GM23248 (cell line): ENCODE measurements around the gene AIPL1. TPM values are rescaled to one million over a fixed set of nuclear protein-coding genes. Genes with fewer than 3 reads are reported as not detected.

ENCODE experiments used
- DNase-seq: peaks from one replicate; pipeline ENCODE4 v3.0.0-alpha.2; 2015
- H2AFZ ChIP-seq: fragments of 200-600 bp; sonication (generic); 2 replicates; pipeline ENCODE4 v1.6.1; 2016; ENCODE audit warnings: antibody characterized with exemption
- H3F3A ChIP-seq: fragments of 200-600 bp; sonication (generic); 2 replicates; pipeline ENCODE4 v1.6.1; 2016; ENCODE audit warnings: mild to moderate bottlenecking, antibody characterized with exemption, mixed run types; ENCODE audit not compliant: insufficient read depth
- H3K27ac ChIP-seq: fragments of 200-600 bp; sonication (generic); 2 replicates; pipeline ENCODE4 v1.5.1; 2016; ENCODE audit warnings: mild to moderate bottlenecking
- H3K27me3 ChIP-seq: fragments of 200-600 bp; sonication (generic); replicated peaks from 2 replicates; pipeline ENCODE4 v1.6.1; 2016; ENCODE audit warnings: mild to moderate bottlenecking; ENCODE audit not compliant: insufficient read depth
- H3K36me3 ChIP-seq: fragments of 200-600 bp; sonication (generic); 2 replicates; pipeline ENCODE4 v1.6.1; 2016; ENCODE audit warnings: low read depth, mild to moderate bottlenecking
- H3K4me1 ChIP-seq: fragments of 200-600 bp; sonication (generic); 2 replicates; pipeline ENCODE4 v1.6.1; 2016; ENCODE audit warnings: mild to moderate bottlenecking; ENCODE audit not compliant: insufficient read depth
- H3K4me2 ChIP-seq: fragments of 200-600 bp; sonication (generic); one replicate; pipeline ENCODE4 v1.6.1; 2016; ENCODE audit warnings: mild to moderate bottlenecking; ENCODE audit not compliant: unreplicated experiment
- H3K4me3 ChIP-seq: fragments of 200-600 bp; sonication (generic); 2 replicates; pipeline ENCODE4 v1.5.1; 2016; ENCODE audit warnings: mild to moderate bottlenecking
- H3K79me2 ChIP-seq: fragments of 200-600 bp; sonication (generic); 2 replicates; pipeline ENCODE4 v1.6.1; 2016; ENCODE audit warnings: mild to moderate bottlenecking; ENCODE audit not compliant: insufficient read depth
- H3K9ac ChIP-seq: fragments of 200-600 bp; sonication (generic); 2 replicates; pipeline ENCODE4 v1.6.1; 2016; ENCODE audit warnings: mild to moderate bottlenecking
- H3K9me2 ChIP-seq: fragments of 200-600 bp; sonication (generic); 2 replicates; pipeline ENCODE4 v1.6.1; 2016; ENCODE audit warnings: mixed run types, mild to moderate bottlenecking, moderate library complexity; ENCODE audit not compliant: insufficient read depth
- H3K9me3 ChIP-seq: fragments of 200-600 bp; sonication (generic); one replicate; pipeline ENCODE4 v1.6.1; 2017; ENCODE audit warnings: low read depth
- H4K20me1 ChIP-seq: fragments of 200-600 bp; sonication (generic); 2 replicates; pipeline ENCODE4 v1.6.0; 2016; ENCODE audit not compliant: insufficient read depth
- EZH2 ChIP-seq: fragments of 200-600 bp; sonication (generic); IDR thresholded peaks from 2 replicates; pipeline ENCODE4 v1.6.1; 2018; ENCODE audit warnings: antibody characterized with exemption, mild to moderate bottlenecking; ENCODE audit not compliant: insufficient read depth, poor library complexity, severe bottlenecking
- EZH2phosphoT487 ChIP-seq: fragments of 200-600 bp; sonication (generic); IDR thresholded peaks from 2 replicates; pipeline ENCODE4 v1.6.1; 2018; ENCODE audit warnings: antibody characterized with exemption, moderate library complexity, mild to moderate bottlenecking, low read depth; ENCODE audit not compliant: insufficient read depth
- WGBS, 2 experiments: methylation state at CpG; one replicate each; pipeline ENCODE4 v1.1.6; 2015 to 2017; ENCODE audit warnings: low lambda C conversion rate in 2 of 2, low coverage in 1 of 2; ENCODE audit errors: missing lambda C conversion rate in 2 of 2; 5-methylcytosine and 5-hydroxymethylcytosine counted together
- in situ Hi-C: fragments of 300-500 bp; cut with MboI; formaldehyde crosslinking; loops from 2 replicates; pipeline ENCODE4 v1.15.0; 2020
- polyA plus RNA-seq: library from polyadenylated mRNA; unstranded; fragments of >200 nt; fragmentation: Nextera tagmentation; extraction: Ambion mirVana; gene quantifications from 2 replicates; pipeline ENCODE4 v1.2.1, GENCODE V29; 2016
- total RNA-seq: library from RNA; depleted of rRNA; stranded (reverse); fragments of >200 nt; shearing (Covaris generic); gene quantifications from 2 replicates; pipeline ENCODE4 v1.2.3, GENCODE V29; 2014

AIPL1 gene
- total and polyA plus RNA-seq, 2 experiments from 2014 or later: not detected

GRCh38 chr17:6437956-6438355 lies 3.0 kb upstream of the AIPL1 start:
- WGBS, 2 experiments: 42 to 43% methylated on average over 3 of the region's 3 CpGs
- H3K27ac ChIP-seq: no peak overlapping the region
- H3K4me3 ChIP-seq: no peak overlapping the region
- H3K9me2 ChIP-seq: no peaks in the 10 kb centered on the region
- in situ Hi-C loops: loop anchor here (25.0 kb wide), 2 partner anchors 976 to 1176 kb away; partner anchors contain the start of gene DHX33
- peaks cover 11% of the 10 kb centered on the region; the same call in 1 of the 2 replicates for H3K27me3 ChIP-seq
- no peak overlapping the region for H3K9ac ChIP-seq
- peaks cover 12% of the 10 kb centered on the region for H3K4me1 ChIP-seq
- no peaks in the 10 kb centered on the region for H3K79me2 ChIP-seq
- TF ChIP-seq EZH2 (no peak), EZH2phosphoT487 (no peak)
- no peaks in the 10 kb centered on the region for H3K36me3 ChIP-seq
- 0 out of 2 replicates have a peak, but pooled peaks cover 4% of the 10 kb centered on the region for H3F3A ChIP-seq
- no peak overlapping the region for H3K4me2 ChIP-seq
- no peak overlapping the region for H2AFZ ChIP-seq
- no peaks in the 10 kb centered on the region for H3K9me3 ChIP-seq
- no peaks in the 10 kb centered on the region for H4K20me1 ChIP-seq
- DNase-seq: no peak

GRCh38 chr17:6437466-6437865 lies 2.5 kb upstream of the AIPL1 start:
- H3K4me3 ChIP-seq: no peak overlapping the region
- H3K4me1 ChIP-seq: peaks cover 12% of the 10 kb centered on the region

GRCh38 chr17:6435968-6436367 lies 1.0 kb upstream of the AIPL1 start:
- TF ChIP-seq EZH2: no peak
- no peak for TF ChIP-seq EZH2phosphoT487
- Histone ChIP-seq H3K36me3 (no peaks in the 10 kb centered on the region), H3K4me3 (no peak overlapping the region), H4K20me1 (no peaks in the 10 kb centered on the region), H3K4me2 (no peak overlapping the region), H3K9me2 (no peaks in the 10 kb centered on the region), H3K4me1 (peaks cover 8% of the 10 kb centered on the region; the same call in 1 of the 2 replicates), H3K9me3 (no peaks in the 10 kb centered on the region), H3F3A (0 out of 2 replicates have a peak, but pooled peaks cover 4% of the 10 kb centered on the region), H3K27me3 (peaks cover 11% of the 10 kb centered on the region; the same call in 1 of the 2 replicates), H3K9ac (no peak overlapping the region), H3K27ac (no peak overlapping the region), H3K79me2 (no peaks in the 10 kb centered on the region), H2AFZ (no peak overlapping the region)
- in situ Hi-C loops: loop anchor here (25.0 kb wide), 2 partner anchors 974 to 1174 kb away; partner anchors contain the start of gene DHX33
- WGBS, 2 experiments: 12 to 24% methylated on average over 9 of the region's 9 CpGs
- peak; percentile 85 for DNase-seq

More at GRCh38 chr17:6437466-6437865, 2.5 kb upstream of the AIPL1 start:
- no peaks in the 10 kb centered on the region for H3K9me3 ChIP-seq
- 13 to 21% methylated on average over 4 of the region's 4 CpGs for WGBS, 2 experiments
- no peak overlapping the region for H3K27ac ChIP-seq
- H3K4me2 ChIP-seq: no peak overlapping the region
- H3K27me3 ChIP-seq: peaks cover 11% of the 10 kb centered on the region; the same call in 1 of the 2 replicates
- no peaks in the 10 kb centered on the region for H3K36me3 ChIP-seq
- no peaks in the 10 kb centered on the region for H3K9me2 ChIP-seq
- H3F3A ChIP-seq: 0 out of 2 replicates have a peak, but pooled peaks cover 4% of the 10 kb centered on the region
- H2AFZ ChIP-seq: no peak overlapping the region
- no peak for DNase-seq
- H3K79me2 ChIP-seq: no peaks in the 10 kb centered on the region
- TF ChIP-seq EZH2 (no peak), EZH2phosphoT487 (no peak)
- in situ Hi-C loops: loop anchor here (25.0 kb wide), 2 partner anchors 975 to 1175 kb away; partner anchors contain the start of gene DHX33
- no peaks in the 10 kb centered on the region for H4K20me1 ChIP-seq
- no peak overlapping the region for H3K9ac ChIP-seq

GRCh38 chr17:6430769-6431168 lies 4.2 kb downstream of the AIPL1 start:
- Histone ChIP-seq H3K9me2 (no peaks in the 10 kb centered on the region), H3F3A (no peaks in the 10 kb centered on the region), H4K20me1 (no peaks in the 10 kb centered on the region), H3K4me1 (no peaks in the 10 kb centered on the region), H3K4me3 (no peak overlapping the region), H3K79me2 (no peaks in the 10 kb centered on the region), H2AFZ (no peak overlapping the region), H3K27me3 (no peaks in the 10 kb centered on the region), H3K9me3 (no peaks in the 10 kb centered on the region), H3K9ac (no peak overlapping the region), H3K36me3 (no peaks in the 10 kb centered on the region), H3K27ac (no peak overlapping the region), H3K4me2 (no peak overlapping the region)
- DNase-seq: no peak
- in situ Hi-C loops: loop anchor here (25.0 kb wide), 2 partner anchors 968 to 1168 kb away; partner anchors contain the start of gene DHX33
- TF ChIP-seq EZH2phosphoT487: no peak
- TF ChIP-seq EZH2: no peak
